NB4 (cell line): ENCODE results near the gene TPP2.

Experiments
- DNase-seq: peaks from one replicate; pipeline ENCODE4 v3.0.0; 2010; ENCODE audit warnings: low read depth
- H3K4me3 ChIP-seq: one replicate; pipeline ENCODE4 v1.5.1; 2011; ENCODE audit warnings: mild to moderate bottlenecking, low read depth, low read length, moderate library complexity
- CTCF ChIP-seq: IDR thresholded peaks from one replicate; pipeline ENCODE4 v1.5.1; 2012; ENCODE audit warnings: low read depth, low read length
- MAX ChIP-seq: IDR thresholded peaks from 2 replicates; pipeline ENCODE4 v1.6.1; 2011; ENCODE audit warnings: low read depth, low read length
- MYC ChIP-seq: IDR thresholded peaks from 2 replicates; pipeline ENCODE4 v1.6.1; 2011; ENCODE audit warnings: low read depth, low read length
- POLR2A ChIP-seq: IDR thresholded peaks from 2 replicates; pipeline ENCODE4 v1.6.1; 2011; ENCODE audit warnings: mild to moderate bottlenecking; ENCODE audit not compliant: insufficient read length; ENCODE audit errors: extremely low read depth

Gene TPP2

GRCh38 chr13:102696465-102696864 lies 99.7 kb downstream of the TPP2 start:
- no peak for DNase-seq

GRCh38 chr13:102697264-102697663 lies 100.5 kb downstream of the TPP2 start:
- TF ChIP-seq MYC (no peak), POLR2A (no peak), CTCF (no peak), MAX (no peak)
- H3K4me3 ChIP-seq: no peak overlapping the region
- DNase-seq: no peak

More at GRCh38 chr13:102696465-102696864, 99.7 kb downstream of the TPP2 start:
- no peak overlapping the region for H3K4me3 ChIP-seq
- no peak for TF ChIP-seq MYC
- TF ChIP-seq MAX: no peak
- TF ChIP-seq CTCF: no peak
- no peak for TF ChIP-seq POLR2A

GRCh38 chr13:102697929-102698648 lies 101.3 kb downstream of the TPP2 start:
- no peak overlapping the region for H3K4me3 ChIP-seq
- no peak for DNase-seq
- no peak for TF ChIP-seq POLR2A
- TF ChIP-seq CTCF: no peak
- no peak for TF ChIP-seq MYC
- TF ChIP-seq MAX: no peak

DNA sequence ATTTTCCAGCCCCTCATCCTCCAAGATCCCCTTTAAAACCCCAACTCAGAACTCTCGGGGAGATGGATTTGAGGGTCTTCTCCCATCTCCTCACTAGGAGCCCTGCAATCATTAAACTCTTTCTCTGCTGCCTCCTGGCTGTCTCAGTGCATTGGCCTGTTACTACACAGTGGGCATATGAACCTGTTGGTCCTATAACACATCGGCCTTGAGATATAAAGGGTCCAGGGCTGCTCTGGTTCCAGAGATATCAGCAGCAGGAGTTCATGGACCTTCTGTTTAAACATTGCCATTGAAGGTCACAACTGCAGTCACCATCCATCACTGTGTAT lies 101.8 kb downstream of the TPP2 start:
- no peak overlapping the region for H3K4me3 ChIP-seq
- TF ChIP-seq POLR2A (no peak), MYC (no peak), MAX (no peak), CTCF (no peak)
- no peak for DNase-seq

DNA sequence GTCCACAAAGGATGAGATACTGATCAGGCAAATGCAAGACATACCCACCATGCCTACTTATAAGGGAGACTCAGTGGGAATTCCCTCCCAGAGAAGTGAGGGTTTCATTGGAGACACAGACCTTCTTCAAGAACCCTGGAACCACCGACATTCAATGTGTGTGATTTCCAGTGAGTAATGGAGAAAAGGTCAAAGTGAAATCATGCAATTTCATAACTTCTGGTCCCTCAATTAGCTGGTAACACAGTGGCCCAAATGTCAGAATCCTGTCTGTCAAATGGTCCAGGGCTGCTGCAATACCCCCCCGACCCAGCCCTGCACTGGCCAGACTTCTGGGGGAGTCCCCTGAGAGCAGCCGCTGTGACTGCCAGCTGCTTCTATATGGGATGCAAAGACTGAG lies 102.7 kb downstream of the TPP2 start:
- TF ChIP-seq CTCF (no peak), MAX (no peak), MYC (no peak), POLR2A (no peak)
- DNase-seq: no peak
- no peak overlapping the region for H3K4me3 ChIP-seq
